ENCODE measurements around the gene PPWD1. TPM values are rescaled to one million over a fixed set of nuclear protein-coding genes. Genes with fewer than 3 reads are reported as not detected.
A peak's percentile ranks its signal among the peaks of the same experiment; 100 is the strongest.

PPWD1 gene
- total RNA-seq, 1 experiment from 2014 or later = 17.6 TPM

DNA sequence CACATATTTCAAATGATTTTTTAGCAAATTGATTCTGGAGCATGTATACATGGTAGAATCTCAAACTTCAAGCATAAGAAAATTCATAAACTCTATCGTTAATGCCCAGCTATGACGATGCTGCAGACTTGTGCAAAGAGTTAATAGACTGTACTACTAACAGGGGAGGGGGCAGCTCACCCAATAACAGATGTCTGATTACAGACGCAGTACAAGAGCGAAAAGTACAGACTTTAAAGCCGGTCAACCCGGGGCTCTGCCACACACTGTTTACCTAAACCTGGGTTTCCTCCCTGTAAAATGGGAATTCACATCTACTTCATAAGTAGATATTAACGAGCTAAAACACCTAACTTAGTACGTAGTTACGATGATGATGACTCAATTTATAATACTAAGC is 60.4 kb downstream of the PPWD1 start:
- DNase-seq (ENCODE audit: low spot score) = peak; percentile 3

GRCh38 chr5:65624025-65624570 is 61.0 kb downstream of the PPWD1 start, which contains the start of gene TRIM23:
TSS of gene TRIM23 (minus strand) at chr5:65624333. CDS start at chr5:65624274, 59 bp downstream.
- DNase-seq (ENCODE audit: low spot score) = peak; percentile 95

DNA sequence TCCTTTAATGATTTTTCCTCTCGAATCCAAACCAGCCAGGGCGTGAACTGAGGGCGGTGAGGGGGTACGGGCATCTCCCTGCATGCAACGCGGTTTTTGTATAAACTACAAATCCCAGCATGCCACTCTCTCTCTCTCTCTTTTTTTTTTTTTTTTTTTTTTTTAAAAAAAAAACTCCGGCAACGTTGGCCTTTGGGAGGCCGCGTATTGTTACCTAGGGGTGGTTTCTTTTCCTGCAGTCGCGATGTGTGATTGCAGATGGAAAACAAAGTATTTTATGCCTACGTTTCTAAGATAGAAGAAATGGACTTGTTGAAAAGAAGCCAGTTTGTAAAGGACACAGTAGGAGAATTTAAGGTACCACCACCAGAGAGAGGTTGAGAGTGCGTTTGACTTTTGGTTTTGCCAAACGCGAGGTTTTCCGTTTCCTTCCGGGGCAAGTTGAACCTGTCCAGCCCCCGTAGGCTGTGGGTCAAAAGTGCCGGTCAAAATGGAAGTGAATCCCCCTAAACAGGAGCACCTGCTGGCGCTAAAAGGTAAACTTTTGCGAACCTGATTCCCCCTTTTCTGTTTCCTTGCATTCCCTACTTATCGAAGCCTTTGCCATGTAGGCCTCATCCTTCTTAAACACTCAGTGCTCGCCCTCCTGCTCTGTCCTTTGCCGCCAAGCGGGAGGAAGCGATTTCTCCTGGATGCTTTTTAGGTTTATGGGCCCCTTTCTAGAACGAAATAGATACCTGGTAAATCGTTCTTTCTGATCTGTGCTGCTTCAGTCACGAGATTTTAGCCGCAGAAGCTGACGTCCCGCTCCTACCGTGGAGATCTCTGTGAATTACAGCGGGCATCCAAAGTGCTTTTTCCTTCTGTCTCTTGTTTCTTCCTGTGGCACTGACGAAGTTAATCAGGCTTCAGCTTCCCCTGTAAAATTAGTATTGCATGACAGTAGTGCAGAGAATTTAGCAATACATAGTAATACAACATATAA is 61.8 kb downstream of the PPWD1 start, which contains the start of the genes SHLD3 and TRAPPC13:
Gene SHLD3 (plus strand): TSS at position 457 of the 985 bp plus-strand sequence. CDS start 4,561 bp downstream, outside the sequence.
Gene TRAPPC13 (plus strand): TSS at position 457 of the 985 bp plus-strand sequence. CDS start 34 bp downstream, at position 491.
- DNase-seq (ENCODE audit: low spot score) = peak; percentile 84

- peak; percentile 11 for DNase-seq (ENCODE audit: low spot score)
These were observed 62.6 kb downstream of the PPWD1 start for GRCh38 chr5:65625743-65626142.

DNA sequence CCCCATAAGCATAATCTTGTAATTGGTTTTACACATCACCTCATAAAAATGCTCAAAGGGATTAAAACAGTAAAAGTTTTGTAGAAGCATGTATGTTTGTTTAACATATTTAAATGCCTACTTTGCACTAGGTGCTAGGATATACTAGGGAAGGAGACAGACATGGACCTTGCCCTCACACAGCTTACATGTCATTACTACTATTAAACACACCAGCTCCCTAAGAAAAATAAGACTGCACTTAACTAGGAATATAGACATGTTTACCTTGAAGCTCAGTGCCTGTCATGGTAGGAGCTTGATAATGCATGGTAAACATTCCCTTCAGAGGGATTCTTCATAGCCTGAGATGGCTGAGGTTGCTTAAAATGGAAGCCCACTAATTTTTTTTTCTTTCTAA is 67.9 kb downstream of the PPWD1 start:
- no peak for DNase-seq (ENCODE audit: low spot score)

Small RNA genes lying within 50 kb of the gene (small RNA-seq; reads per million reads assigned to genes)
- not detected for gene RNU6-540P

Other genes starting within 250 kb of the PPWD1 start
- 17.3 and 21.6 TPM in 2 replicates for gene ADAMTS6, start 81.4 kb upstream of the PPWD1 start, total RNA-seq (2014; rRNA removed; shearing (Covaris generic))
- 19.7 and 20.8 TPM in 2 replicates for gene CENPK, start 128 bp upstream of the PPWD1 start, total RNA-seq (2014; rRNA removed; shearing (Covaris generic))
- 3.8 and 4.4 TPM in 2 replicates for gene TRIM23, start 61.0 kb downstream of the PPWD1 start, total RNA-seq (2014; rRNA removed; shearing (Covaris generic))
- 1.8 and 2.5 TPM in 2 replicates for gene SHLD3, start 61.7 kb downstream of the PPWD1 start, total RNA-seq (2014; rRNA removed; shearing (Covaris generic))
- 10.5 and 14.0 TPM in 2 replicates for gene TRAPPC13, start 61.7 kb downstream of the PPWD1 start, total RNA-seq (2014; rRNA removed; shearing (Covaris generic))
- gene SGTB, start 158.8 kb downstream of the PPWD1 start, total RNA-seq (2014; rRNA removed; shearing (Covaris generic)) = 0.97 and 1.2 TPM in 2 replicates
- gene NLN, start 158.9 kb downstream of the PPWD1 start, total RNA-seq (2014; rRNA removed; shearing (Covaris generic)) = 19.6 and 22.8 TPM in 2 replicates